GM13977 (cell line): Measurements from ENCODE around the gene TPRX1.
A peak's percentile ranks its signal among the peaks of the same experiment; 100 is the strongest.
"Not testable (repeated sequence)": the region's sequence is repeated elsewhere in the genome, so short reads cannot be mapped to it uniquely, and the experiment has no call there.

ENCODE experiments used
- DNase-seq: peaks from one replicate; pipeline ENCODE4 v3.0.0; 2012; ENCODE audit warnings: low spot score
- in situ Hi-C: fragments of 300-500 bp; cut with MboI; formaldehyde crosslinking; loops from one replicate; pipeline ENCODE4 v1.12.0; 2022; ENCODE audit warnings: low sequenced_read_pairs, low pct_unique_long_range_greater_than_20kb, mixed read lengths, inconsistent platforms; ENCODE audit not compliant: unreplicated experiment
- TF ChIP-seq, protein P1 (sequence below): IDR thresholded peaks from 2 replicates; pipeline ENCODE4 v1.5.1; 2012; ENCODE audit warnings: mild to moderate bottlenecking, control low read depth; ENCODE audit not compliant: insufficient read depth; ENCODE audit errors: extremely low read depth, missing control alignments

Gene TPRX1

DNA sequence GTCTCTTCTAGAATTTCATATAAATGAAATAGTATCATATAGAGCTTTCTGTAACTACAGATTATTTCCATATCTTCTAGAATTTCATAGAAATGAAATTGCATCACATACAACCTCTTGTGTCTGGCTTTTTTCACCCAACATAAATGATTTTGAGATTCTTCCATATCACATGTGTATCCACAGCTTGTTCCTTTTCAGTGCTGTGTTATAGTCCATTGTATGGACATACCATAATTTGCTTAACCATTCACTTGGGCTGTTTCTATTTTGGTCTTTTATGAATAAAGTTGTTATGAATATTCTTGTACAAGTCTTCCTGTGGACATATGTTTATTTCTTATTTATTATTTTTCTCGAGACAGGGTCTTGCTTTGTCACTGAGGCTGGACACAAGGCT is 11.7 kb downstream of the TPRX1 start:
- in situ Hi-C loops = no loop called here
- TF ChIP-seq, protein P1, sequence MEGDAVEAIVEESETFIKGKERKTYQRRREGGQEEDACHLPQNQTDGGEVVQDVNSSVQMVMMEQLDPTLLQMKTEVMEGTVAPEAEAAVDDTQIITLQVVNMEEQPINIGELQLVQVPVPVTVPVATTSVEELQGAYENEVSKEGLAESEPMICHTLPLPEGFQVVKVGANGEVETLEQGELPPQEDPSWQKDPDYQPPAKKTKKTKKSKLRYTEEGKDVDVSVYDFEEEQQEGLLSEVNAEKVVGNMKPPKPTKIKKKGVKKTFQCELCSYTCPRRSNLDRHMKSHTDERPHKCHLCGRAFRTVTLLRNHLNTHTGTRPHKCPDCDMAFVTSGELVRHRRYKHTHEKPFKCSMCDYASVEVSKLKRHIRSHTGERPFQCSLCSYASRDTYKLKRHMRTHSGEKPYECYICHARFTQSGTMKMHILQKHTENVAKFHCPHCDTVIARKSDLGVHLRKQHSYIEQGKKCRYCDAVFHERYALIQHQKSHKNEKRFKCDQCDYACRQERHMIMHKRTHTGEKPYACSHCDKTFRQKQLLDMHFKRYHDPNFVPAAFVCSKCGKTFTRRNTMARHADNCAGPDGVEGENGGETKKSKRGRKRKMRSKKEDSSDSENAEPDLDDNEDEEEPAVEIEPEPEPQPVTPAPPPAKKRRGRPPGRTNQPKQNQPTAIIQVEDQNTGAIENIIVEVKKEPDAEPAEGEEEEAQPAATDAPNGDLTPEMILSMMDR = no peak
- DNase-seq = no peak

DNA sequence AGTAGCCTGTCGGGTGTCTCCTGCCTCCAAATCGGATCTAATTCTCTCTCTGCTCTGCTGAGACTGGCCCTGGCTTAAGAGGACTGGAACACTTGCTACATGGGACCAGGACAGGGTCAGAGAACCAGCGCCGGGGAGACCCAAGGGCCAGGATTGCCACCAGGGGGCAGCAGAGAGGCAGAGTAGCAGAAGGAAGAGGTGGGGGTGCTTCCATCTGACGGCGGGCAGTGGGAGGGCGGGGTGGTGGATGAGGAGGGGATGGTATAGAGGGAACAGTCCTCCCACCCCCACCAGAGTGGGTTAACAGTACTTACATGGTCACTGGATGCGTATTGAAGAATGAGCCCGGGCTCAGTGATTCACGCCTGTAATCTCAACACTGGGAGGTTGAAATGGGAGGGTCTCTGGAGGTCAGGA is 13.9 kb downstream of the TPRX1 start:
- DNase-seq = peak; percentile 82
- TF ChIP-seq, protein P1 = peak; percentile 93
- in situ Hi-C loops = no loop called here

DNA sequence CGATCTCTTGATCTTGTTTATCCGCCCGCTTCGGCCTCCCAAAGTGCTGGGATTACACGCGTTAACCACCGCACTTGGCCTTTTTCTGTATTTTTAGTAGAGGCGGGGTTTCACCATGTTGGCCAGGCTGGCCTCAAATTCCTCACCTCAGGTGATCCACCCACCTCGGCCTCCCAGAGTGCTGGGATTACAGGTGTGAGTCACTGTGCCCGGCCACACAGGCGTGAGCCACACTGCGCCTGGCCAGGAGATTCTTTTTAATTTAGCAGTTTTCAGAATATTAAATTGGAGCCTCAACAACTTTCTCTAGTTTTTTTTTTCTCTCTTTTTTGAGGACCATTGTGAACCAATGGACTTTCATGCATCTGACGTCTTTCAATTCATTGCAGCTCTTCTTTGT is 14.5 kb downstream of the TPRX1 start:
- DNase-seq, in situ Hi-C loops: not testable (repeated sequence)

DNA sequence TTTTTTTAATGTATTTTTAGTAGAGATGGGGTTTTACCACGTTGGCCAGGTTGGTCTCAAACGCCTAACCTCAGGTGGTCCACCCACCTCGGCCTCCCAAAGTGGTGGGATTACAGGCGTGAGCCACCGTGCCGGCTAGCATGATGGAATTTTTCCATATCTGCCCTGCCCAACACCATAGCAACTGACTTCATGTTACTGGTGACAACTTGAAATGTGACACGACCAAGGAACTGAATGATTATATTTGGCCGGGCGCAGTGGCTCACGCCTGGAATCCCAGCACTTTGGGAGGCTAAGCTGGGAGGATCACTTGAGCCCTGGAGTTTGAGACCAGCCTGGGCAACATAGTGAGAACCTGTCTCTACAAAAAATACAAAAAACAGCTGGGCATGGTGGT is 17.0 kb downstream of the TPRX1 start:
- DNase-seq, in situ Hi-C loops: not testable (repeated sequence)

DNA sequence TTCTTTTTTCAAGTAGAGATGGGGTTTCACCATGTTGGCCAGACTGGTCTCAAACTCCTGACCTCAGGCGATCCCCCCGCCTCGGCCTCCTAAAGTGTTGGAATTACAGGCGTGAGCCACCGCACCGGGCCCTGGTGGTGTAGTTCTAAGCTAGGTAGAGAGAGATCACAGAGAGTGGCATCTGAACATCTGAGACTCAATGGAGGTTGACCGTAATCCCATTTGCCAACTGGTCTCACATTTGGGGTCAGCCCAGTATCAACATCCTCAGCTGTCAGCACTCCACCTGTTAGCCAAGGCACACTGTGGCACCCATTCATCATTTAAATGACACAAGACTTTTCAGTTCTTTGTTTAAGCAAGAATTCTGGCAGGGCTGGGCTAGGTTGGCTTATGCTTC is 17.8 kb downstream of the TPRX1 start:
- in situ Hi-C loops = no loop called here
- TF ChIP-seq, protein P1 = no peak
- no peak for DNase-seq

DNA sequence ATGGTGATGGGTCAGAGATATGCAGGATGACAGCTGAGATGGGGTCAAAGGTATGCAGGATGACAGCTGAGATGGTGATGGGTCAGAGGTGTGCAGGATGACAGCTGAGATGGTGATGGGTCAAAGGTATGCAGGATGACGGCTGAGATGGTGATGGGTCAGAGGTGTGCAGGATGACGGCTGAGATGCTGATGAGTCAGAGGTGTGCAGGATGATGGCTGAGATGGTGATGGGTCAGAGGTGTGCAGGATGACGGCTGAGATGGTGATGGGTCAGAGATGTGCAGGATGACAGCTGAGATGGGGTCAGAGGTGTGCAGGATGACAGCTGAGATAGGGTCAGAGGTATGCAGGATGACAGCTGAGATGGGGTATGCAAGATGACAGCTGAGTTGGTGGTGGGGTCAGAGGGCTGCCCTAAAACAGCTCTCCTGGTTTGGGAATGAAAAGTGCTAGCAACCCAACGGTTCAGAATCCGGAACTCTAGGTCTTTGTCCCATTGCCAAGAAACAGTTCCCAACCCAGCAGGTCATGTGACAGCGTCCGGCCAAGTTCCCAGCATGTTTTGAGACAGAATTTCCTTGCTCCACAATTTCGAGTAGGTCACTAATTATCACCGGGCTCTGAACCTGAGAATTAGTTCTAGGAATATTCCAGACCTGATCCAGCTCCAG is 22.6 kb downstream of the TPRX1 start:
- TF ChIP-seq, protein P1 = no peak
- no peak for DNase-seq
- in situ Hi-C loops = no loop called here

DNA sequence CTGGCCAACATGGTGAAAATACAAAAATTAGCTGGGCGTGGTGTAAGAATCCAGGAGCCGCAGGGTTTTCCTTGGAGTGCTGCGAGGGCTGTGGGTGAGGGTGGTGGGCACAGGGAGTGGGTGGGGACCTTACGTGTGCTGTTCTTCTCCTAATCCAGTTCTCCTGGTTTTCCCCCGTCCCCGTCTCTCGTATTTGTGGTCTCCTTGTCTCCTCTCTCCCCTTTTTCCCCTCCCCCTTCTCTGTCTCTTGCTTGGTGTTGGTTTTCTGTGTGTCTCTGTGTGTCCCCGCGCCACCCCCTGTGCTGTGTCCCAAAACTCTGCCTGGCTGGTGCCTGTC is 24.2 kb downstream of the TPRX1 start:
- TF ChIP-seq, protein P1 = no peak
- in situ Hi-C loops = no loop called here

DNA sequence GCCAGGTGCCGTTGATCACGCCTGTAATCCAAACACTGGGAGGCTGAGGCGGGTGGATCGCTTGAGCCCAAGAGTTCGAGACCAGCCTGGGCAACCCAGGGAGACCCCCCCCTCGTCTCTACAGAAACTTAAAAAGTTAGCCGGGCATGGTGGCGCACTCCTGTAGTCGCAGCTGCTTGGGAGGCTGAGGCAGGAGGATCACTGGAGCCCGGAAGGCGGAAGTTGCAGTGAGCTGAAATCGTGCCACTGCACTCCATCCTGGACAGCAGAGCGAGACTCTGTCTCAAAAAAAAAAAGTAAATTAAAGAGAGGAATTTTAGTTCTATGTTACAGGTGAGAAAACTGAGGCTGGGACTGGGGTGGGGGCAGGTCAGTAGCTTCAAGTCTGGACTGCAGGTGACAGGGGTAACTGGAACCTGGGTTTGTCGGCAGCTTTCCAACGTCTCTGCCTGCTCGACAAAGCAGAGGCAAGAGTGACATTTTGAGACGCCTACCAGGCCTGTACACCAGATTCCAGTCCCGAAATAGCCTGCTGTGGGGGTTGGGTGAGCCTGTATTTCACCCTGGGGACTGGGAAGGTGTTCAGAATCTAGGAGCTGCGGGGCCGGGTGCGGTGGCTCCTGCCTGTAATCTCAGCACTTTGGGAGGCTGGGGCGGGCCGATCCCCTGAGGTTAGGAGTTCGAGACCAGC is 24.7 kb downstream of the TPRX1 start:
- TF ChIP-seq, protein P1 = no peak
- no peak for DNase-seq
- in situ Hi-C loops = no loop called here

More for the DNA sequence above, 24.2 kb downstream of the TPRX1 start:
- no peak for DNase-seq
